Sigmoid colon (tissue), 7 donors: Measurements from ENCODE around the gene MRPL11. TPM values are rescaled to one million over a fixed set of nuclear protein-coding genes. Genes with fewer than 3 reads are reported as not detected.

Source experiments
- DNase-seq: peaks from one replicate; pipeline ENCODE4 v3.0.0-alpha.2; 2019
- H3K27ac ChIP-seq, 4 donors: fragments of 200-600 bp; sonication (generic); one replicate each; pipeline ENCODE4 v1.5.1; 2016 to 2019; ENCODE audit warnings: mild to moderate bottlenecking in 1 of 4
- H3K27me3 ChIP-seq, 3 donors: fragments of 200-600 bp; sonication (generic); one replicate each; pipeline ENCODE4 v1.5.1; 2019; ENCODE audit warnings: mild to moderate bottlenecking in 1 of 3
- H3K36me3 ChIP-seq, 4 donors: fragments of 200-600 bp; sonication (generic); one replicate each; pipeline ENCODE4 v1.5.1; 2016 to 2019
- H3K4me1 ChIP-seq, 4 donors: fragments of 200-600 bp; sonication (generic); one replicate each; pipeline ENCODE4 v1.5.1; 2017 to 2019
- H3K4me3 ChIP-seq, 4 donors: fragments of 200-600 bp; sonication (generic); one replicate each; pipeline ENCODE4 v1.5.1; 2017 to 2019; ENCODE audit warnings: mild to moderate bottlenecking in 2 of 4, moderate library complexity in 1 of 4
- H3K9me3 ChIP-seq, 4 donors: fragments of 200-600 bp in 3 of 4; sonication (generic) in 3 of 4; one replicate each; pipeline versions ENCODE4 v1.5.1 to v1.6.1; 2013 to 2019
- EP300 ChIP-seq, 4 donors: sonication (generic); formaldehyde crosslinking; IDR thresholded peaks; one replicate each; pipeline ENCODE4 v1.6.1; 2017; ENCODE audit warnings: antibody characterized with exemption in 4 of 4
- POLR2A ChIP-seq, 2 donors: fragments of 450-650 bp; IDR thresholded peaks; one replicate each; pipeline ENCODE4 v1.6.1; 2016; ENCODE audit warnings: antibody characterized with exemption in 2 of 2, mild to moderate bottlenecking in 2 of 2, moderate library complexity in 2 of 2
- POLR2AphosphoS5 ChIP-seq, 4 donors: sonication (generic); formaldehyde crosslinking; IDR thresholded peaks; one replicate each; pipeline ENCODE4 v1.6.1; 2017; ENCODE audit warnings: antibody characterized with exemption in 4 of 4
- WGBS, 2 donors: extraction: QIAGEN DNeasy Blood & Tissue Kit; methylation state at CpG; one replicate each; pipeline ENCODE4 v1.1.7; 2013; 5-methylcytosine and 5-hydroxymethylcytosine counted together
- intact Hi-C: fragments of 100-400 bp; cut with DNase I; formaldehyde crosslinking; loops from one replicate; pipeline ENCODE4 v1.15.1; 2023
- polyA plus RNA-seq, 3 donors: library from polyadenylated mRNA; stranded (reverse); fragments of 200-250 nt; gene quantifications; one replicate each; pipeline ENCODE4 v1.2.3, GENCODE V29; 2013
- total RNA-seq, 4 donors: library from RNA; depleted of rRNA; stranded (reverse); fragments of >200 nt; gene quantifications; one replicate each; pipeline ENCODE4 v1.1.0, GENCODE V29; 2016
- TF ChIP-seq, protein P1 (sequence below), 4 experiments: fragments of 450-650 bp in 3 of 4; fragments of 200-600 bp in 1 of 4; IDR thresholded peaks; one replicate each; pipeline ENCODE4 v1.5.1; 2016 to 2019; ENCODE audit warnings: antibody characterized with exemption in 4 of 4, mild to moderate bottlenecking in 3 of 4, moderate library complexity in 2 of 4
- donor health status: healthy with polysubstance abuse.
- donor health status: Bipolar disorder and iron deficiency.
- donor health status: healthy.

The MRPL11 gene
- total and polyA plus RNA-seq, 7 donors, result 54.2 to 110 (median 65.1) TPM

DNA sequence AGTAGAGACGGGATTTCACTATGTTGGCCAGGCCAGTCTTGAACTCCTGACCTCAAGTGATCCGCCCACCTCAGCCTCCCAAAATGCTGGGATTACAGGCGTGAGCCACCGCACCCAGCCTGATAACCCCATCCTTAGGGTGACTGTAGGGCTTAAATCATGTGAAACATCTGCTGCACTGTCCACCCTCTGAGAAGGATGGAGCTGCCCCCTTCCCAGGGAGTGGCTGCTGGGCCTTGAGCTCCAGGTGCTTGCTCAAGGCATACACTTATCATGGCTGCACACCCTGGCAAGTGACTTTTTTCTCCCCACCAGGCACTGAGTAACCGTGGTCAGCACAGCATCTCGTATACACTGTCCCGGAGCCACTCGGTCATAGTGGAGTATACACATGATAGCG lies 33.4 kb upstream of the MRPL11 start:
- Histone ChIP-seq H3K4me3 (no peak overlapping the region), H3K36me3 (peaks cover 16 to 64% (median 26%) of the 10 kb centered on the region in 4 donors), H3K9me3 (no peaks in the 10 kb centered on the region), H3K4me1 (peaks cover 0 to 13% (median 11%) of the 10 kb centered on the region in 4 donors), H3K27ac (no peak overlapping the region), H3K27me3 (no peaks in the 10 kb centered on the region)
- DNase-seq, result no peak
- TF ChIP-seq, protein P1, sequence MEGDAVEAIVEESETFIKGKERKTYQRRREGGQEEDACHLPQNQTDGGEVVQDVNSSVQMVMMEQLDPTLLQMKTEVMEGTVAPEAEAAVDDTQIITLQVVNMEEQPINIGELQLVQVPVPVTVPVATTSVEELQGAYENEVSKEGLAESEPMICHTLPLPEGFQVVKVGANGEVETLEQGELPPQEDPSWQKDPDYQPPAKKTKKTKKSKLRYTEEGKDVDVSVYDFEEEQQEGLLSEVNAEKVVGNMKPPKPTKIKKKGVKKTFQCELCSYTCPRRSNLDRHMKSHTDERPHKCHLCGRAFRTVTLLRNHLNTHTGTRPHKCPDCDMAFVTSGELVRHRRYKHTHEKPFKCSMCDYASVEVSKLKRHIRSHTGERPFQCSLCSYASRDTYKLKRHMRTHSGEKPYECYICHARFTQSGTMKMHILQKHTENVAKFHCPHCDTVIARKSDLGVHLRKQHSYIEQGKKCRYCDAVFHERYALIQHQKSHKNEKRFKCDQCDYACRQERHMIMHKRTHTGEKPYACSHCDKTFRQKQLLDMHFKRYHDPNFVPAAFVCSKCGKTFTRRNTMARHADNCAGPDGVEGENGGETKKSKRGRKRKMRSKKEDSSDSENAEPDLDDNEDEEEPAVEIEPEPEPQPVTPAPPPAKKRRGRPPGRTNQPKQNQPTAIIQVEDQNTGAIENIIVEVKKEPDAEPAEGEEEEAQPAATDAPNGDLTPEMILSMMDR (IDR thresholded peaks at IDR 0.05), result no peak
- no peak for TF ChIP-seq POLR2A (IDR thresholded peaks at IDR 0.05)
- WGBS, 2 donors, result 89 to 94% methylated on average over 9 of the region's 9 CpGs
- intact Hi-C loops, result no loop called here

DNA sequence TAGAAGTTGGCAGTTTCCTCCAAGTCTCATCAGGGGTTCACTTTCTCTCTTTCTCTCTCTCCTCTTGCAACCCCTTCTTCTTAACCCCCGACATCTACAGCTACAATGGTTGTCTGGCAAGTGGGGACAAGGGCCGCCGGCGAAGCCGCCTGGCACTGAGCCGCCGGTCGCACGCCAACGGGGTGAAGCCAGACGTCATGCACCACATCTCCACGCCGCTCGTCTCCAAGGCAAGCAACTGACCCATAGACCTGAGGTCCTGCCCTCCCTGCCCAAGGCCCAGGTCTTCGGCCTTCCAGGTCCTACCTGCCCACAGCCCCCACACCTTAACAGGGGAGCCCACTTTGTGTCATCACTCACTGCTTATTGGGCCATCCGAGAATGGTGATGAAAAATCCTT lies 32.5 kb upstream of the MRPL11 start:
- H3K4me1 ChIP-seq, result peaks cover 0 to 15% (median 13%) of the 10 kb centered on the region in 4 donors
- DNase-seq, result no peak
- H3K4me3 ChIP-seq, result no peak overlapping the region
- no peak overlapping the region for H3K27ac ChIP-seq
- TF ChIP-seq EP300 (IDR thresholded peaks at IDR 0.05) (no peak), POLR2AphosphoS5 (IDR thresholded peaks at IDR 0.05) (no peak)
- no peaks in the 10 kb centered on the region for H3K27me3 ChIP-seq
- intact Hi-C loops, result no loop called here
- WGBS, 2 donors, result 96 to 97% methylated on average over 16 of the region's 16 CpGs
- H3K9me3 ChIP-seq, result no peaks in the 10 kb centered on the region
- peaks cover 16 to 63% (median 26%) of the 10 kb centered on the region in 4 donors for H3K36me3 ChIP-seq

DNA sequence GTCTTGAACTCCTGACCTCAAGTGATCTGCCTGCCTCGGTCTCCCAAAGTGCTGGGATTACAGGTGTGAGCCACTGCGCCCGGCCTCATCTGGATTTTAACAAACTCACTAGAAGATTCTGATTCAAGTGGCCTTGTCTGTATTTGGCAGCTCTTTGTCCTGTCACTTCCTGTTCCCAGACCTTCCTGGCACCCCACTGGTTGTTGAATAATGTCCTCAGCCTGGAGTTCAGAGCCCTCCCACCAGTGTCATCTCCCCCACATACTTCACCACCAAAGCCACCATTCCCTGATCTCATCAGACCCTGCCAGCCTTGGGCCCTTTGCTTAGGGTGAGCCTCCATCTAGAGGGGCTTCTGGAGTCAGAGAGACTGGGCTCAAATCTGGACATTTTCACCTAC lies 31.4 kb upstream of the MRPL11 start:
- WGBS, 2 donors, result 91 to 93% methylated on average over 3 of the region's 3 CpGs
- H3K4me3 ChIP-seq, result no peak overlapping the region
- DNase-seq, result no peak
- no peak overlapping the region for H3K27ac ChIP-seq
- TF ChIP-seq, protein P1 (IDR thresholded peaks at IDR 0.05), result no peak
- no peak for TF ChIP-seq POLR2AphosphoS5 (IDR thresholded peaks at IDR 0.05)
- no peaks in the 10 kb centered on the region for H3K9me3 ChIP-seq
- H3K27me3 ChIP-seq, result no peaks in the 10 kb centered on the region
- intact Hi-C loops, result no loop called here
- peaks cover 16 to 52% (median 23%) of the 10 kb centered on the region in 4 donors for H3K36me3 ChIP-seq
- peaks cover 0 to 25% (median 18%) of the 10 kb centered on the region in 4 donors for H3K4me1 ChIP-seq

DNA sequence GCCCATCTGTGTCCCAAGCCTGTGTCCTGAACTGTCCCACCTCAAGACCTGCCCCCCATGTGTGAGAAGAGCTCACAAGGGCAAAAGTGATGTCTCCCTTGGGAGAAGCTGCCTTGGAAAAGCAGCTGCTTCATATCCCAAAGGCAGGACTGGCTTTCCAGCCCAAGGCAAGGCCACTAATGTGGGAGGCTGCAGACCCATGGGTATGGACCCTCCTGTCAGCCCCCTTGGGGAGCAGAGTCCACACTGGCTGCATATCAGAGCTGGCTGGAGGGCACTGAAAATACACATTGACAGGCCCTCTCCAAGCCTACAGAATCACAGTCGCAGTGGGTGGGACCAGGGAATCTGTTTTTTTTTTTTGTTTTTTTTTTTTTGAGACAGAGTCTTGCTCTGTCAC lies 30.8 kb upstream of the MRPL11 start:
- Histone ChIP-seq H3K9me3 (no peaks in the 10 kb centered on the region), H3K27me3 (no peaks in the 10 kb centered on the region), H3K27ac (no peak overlapping the region), H3K4me1 (peaks cover 0 to 25% (median 18%) of the 10 kb centered on the region in 4 donors), H3K36me3 (peaks cover 16 to 46% (median 23%) of the 10 kb centered on the region in 4 donors), H3K4me3 (no peak overlapping the region)
- WGBS, 2 donors, result 88 to 90% methylated on average over 1 of the region's 1 CpG
- intact Hi-C loops, result no loop called here
- DNase-seq, result no peak
- no peak for TF ChIP-seq POLR2A (IDR thresholded peaks at IDR 0.05)
- TF ChIP-seq, protein P1 (IDR thresholded peaks at IDR 0.05), result no peak
- no peak for TF ChIP-seq POLR2AphosphoS5 (IDR thresholded peaks at IDR 0.05)
- no peak for TF ChIP-seq EP300 (IDR thresholded peaks at IDR 0.05)

DNA sequence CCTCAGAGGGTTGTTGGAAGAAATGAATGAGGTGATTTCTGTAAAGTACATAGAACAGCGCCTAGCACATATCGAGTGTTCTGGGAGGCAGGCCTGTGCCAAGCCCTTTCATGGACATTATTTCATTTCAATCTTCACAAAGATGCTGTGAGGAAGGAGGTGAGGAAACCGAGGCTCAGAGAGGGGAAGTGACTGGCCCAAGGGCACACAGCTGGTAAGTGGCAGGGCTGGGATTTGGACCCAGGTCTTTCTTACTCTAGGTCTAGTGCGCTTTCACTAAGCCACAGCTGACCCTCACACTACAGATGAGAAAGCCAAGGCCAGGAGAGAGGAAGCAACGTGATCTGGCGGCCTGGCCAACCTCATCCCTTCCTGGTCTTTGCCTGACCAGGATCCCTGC lies 30.0 kb upstream of the MRPL11 start:
- Histone ChIP-seq H3K9me3 (no peaks in the 10 kb centered on the region), H3K27ac (no peak overlapping the region), H3K4me3 (no peak overlapping the region), H3K27me3 (no peaks in the 10 kb centered on the region), H3K36me3 (peaks cover 16 to 38% (median 17%) of the 10 kb centered on the region in 4 donors), H3K4me1 (peaks cover 0 to 25% (median 18%) of the 10 kb centered on the region in 4 donors)
- TF ChIP-seq, protein P1 (IDR thresholded peaks at IDR 0.05), result no peak
- TF ChIP-seq EP300 (IDR thresholded peaks at IDR 0.05), result no peak
- no peak for TF ChIP-seq POLR2A (IDR thresholded peaks at IDR 0.05)
- no peak for TF ChIP-seq POLR2AphosphoS5 (IDR thresholded peaks at IDR 0.05)
- 82 to 91% methylated on average over 6 of the region's 6 CpGs for WGBS, 2 donors
- intact Hi-C loops, result no loop called here
- DNase-seq, result no peak
